Gastroesophageal sphincter (tissue), 4 donors: ENCODE results near the gene HECTD1. TPM values are rescaled to one million over a fixed set of nuclear protein-coding genes. Genes with fewer than 3 reads are reported as not detected.
"Not testable (repeated sequence)": the region's sequence is repeated elsewhere in the genome, so short reads cannot be mapped to it uniquely, and the experiment has no call there.

Experiments used
- ATAC-seq: fragments of 150-250 bp; one replicate; pipeline ENCODE4 v1.9.1; 2016; ENCODE audit warnings: mild to moderate bottlenecking, moderate library complexity
- H3K27ac ChIP-seq, 4 donors: fragments of 200-600 bp; sonication (generic) in 3 of 4; 1 replicate in 3 of 4; 2 replicates in 1 of 4; pipeline ENCODE4 v1.5.1; 2016 to 2019
- H3K27me3 ChIP-seq: fragments of 200-600 bp; sonication (generic); one replicate; pipeline ENCODE4 v1.5.1; 2019
- H3K36me3 ChIP-seq, 2 donors: fragments of 200-600 bp; sonication (generic); one replicate each; pipeline ENCODE4 v1.5.1; 2019; ENCODE audit warnings: control low read depth in 1 of 2
- H3K4me1 ChIP-seq, 3 donors: fragments of 200-600 bp; sonication (generic); 1 replicate in 2 of 3; 2 replicates in 1 of 3; pipeline ENCODE4 v1.5.1; 2016 to 2019; ENCODE audit warnings: control low read depth in 2 of 3
- H3K4me3 ChIP-seq, 2 donors: fragments of 200-600 bp; sonication (generic); one replicate each; pipeline ENCODE4 v1.5.1; 2019; ENCODE audit warnings: mild to moderate bottlenecking in 1 of 2, moderate library complexity in 1 of 2
- H3K9me3 ChIP-seq, 3 donors: fragments of 200-600 bp; sonication (generic); one replicate each; pipeline ENCODE4 v1.5.1; 2017 to 2019; ENCODE audit warnings: control low read depth in 2 of 3
- EP300 ChIP-seq: sonication (generic); formaldehyde crosslinking; IDR thresholded peaks from one replicate; pipeline ENCODE4 v1.6.1; 2017; ENCODE audit warnings: antibody characterized with exemption, mild to moderate bottlenecking
- POLR2A ChIP-seq, 2 donors: fragments of 450-650 bp; IDR thresholded peaks; one replicate each; pipeline ENCODE4 v1.6.1; 2017; ENCODE audit warnings: antibody characterized with exemption in 2 of 2, mild to moderate bottlenecking in 2 of 2, moderate library complexity in 1 of 2
- POLR2AphosphoS5 ChIP-seq: sonication (generic); formaldehyde crosslinking; IDR thresholded peaks from one replicate; pipeline ENCODE4 v1.6.1; 2017; ENCODE audit warnings: antibody characterized with exemption
- WGBS, 2 donors: methylation state at CpG; one replicate each; pipeline ENCODE4 v1.1.5; 2018; ENCODE audit warnings: low coverage in 1 of 2; 5-methylcytosine and 5-hydroxymethylcytosine counted together
- total RNA-seq, 4 donors: library from RNA; depleted of rRNA; stranded (reverse); fragments of >200 nt; gene quantifications; one replicate each; pipeline ENCODE4 v1.1.0, GENCODE V29; 2016
- TF ChIP-seq, protein P1 (sequence below), 4 experiments: fragments of 200-600 bp in 2 of 4; fragments of 450-650 bp in 2 of 4; sonication (generic) in 1 of 4; IDR thresholded peaks; one replicate each; pipeline ENCODE4 v1.5.1; 2017 to 2019; ENCODE audit warnings: antibody characterized with exemption in 4 of 4, mild to moderate bottlenecking in 2 of 4, moderate library complexity in 2 of 4

Gene HECTD1
- total RNA-seq, 4 donors from 2014 or later = 185 to 287 (median 208) TPM

DNA sequence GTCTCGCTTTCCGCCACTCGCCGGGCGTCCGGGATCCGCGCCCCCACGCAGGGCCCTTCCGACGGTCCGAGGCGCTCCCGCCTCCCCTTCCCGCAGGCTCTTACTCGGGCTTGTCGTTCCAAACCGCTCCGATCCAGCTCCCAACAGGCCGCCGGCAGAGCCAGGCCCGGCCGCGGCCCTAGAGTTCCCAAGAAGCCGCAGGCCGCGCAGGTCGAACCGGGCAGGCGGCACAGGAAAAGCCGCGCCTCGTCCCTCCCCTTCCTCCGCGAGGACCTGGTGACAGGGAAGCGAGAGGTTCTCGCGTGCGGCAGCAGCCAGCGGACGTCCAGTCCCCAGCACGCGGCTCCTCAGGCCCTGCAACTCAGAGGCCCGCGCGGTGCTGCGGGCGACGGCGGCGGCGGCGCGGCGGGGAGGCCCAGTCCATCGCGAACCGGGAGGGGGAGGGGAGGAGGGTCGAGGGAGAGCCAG is 272 bp downstream of the HECTD1 start:
- TF ChIP-seq POLR2AphosphoS5 = peak; percentile 12
- TF ChIP-seq, protein P1, sequence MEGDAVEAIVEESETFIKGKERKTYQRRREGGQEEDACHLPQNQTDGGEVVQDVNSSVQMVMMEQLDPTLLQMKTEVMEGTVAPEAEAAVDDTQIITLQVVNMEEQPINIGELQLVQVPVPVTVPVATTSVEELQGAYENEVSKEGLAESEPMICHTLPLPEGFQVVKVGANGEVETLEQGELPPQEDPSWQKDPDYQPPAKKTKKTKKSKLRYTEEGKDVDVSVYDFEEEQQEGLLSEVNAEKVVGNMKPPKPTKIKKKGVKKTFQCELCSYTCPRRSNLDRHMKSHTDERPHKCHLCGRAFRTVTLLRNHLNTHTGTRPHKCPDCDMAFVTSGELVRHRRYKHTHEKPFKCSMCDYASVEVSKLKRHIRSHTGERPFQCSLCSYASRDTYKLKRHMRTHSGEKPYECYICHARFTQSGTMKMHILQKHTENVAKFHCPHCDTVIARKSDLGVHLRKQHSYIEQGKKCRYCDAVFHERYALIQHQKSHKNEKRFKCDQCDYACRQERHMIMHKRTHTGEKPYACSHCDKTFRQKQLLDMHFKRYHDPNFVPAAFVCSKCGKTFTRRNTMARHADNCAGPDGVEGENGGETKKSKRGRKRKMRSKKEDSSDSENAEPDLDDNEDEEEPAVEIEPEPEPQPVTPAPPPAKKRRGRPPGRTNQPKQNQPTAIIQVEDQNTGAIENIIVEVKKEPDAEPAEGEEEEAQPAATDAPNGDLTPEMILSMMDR (IDR thresholded peaks at IDR 0.05) = no peak
- peak; percentile 14 for TF ChIP-seq EP300
- TF ChIP-seq POLR2A (IDR thresholded peaks at IDR 0.05) = no peak
- ATAC-seq = peak; percentile 75
- Histone ChIP-seq H3K36me3 (peaks cover 0 to 13% of the 10 kb centered on the region in 2 donors), H3K27me3 (no peaks in the 10 kb centered on the region), H3K4me1 (peaks cover 0 to 73% (median 4%) of the 10 kb centered on the region in 3 donors), H3K4me3 (peak overlapping the region; percentile 77 to 95), H3K9me3 (no peaks in the 10 kb centered on the region), H3K27ac (peak overlapping the region; percentile 94 to 100 (median 100))
- 0% methylated on average over 1 of the region's 59 CpGs; no CpG with 5 or more reads in 1 of the 2 donors for WGBS, 2 donors

DNA sequence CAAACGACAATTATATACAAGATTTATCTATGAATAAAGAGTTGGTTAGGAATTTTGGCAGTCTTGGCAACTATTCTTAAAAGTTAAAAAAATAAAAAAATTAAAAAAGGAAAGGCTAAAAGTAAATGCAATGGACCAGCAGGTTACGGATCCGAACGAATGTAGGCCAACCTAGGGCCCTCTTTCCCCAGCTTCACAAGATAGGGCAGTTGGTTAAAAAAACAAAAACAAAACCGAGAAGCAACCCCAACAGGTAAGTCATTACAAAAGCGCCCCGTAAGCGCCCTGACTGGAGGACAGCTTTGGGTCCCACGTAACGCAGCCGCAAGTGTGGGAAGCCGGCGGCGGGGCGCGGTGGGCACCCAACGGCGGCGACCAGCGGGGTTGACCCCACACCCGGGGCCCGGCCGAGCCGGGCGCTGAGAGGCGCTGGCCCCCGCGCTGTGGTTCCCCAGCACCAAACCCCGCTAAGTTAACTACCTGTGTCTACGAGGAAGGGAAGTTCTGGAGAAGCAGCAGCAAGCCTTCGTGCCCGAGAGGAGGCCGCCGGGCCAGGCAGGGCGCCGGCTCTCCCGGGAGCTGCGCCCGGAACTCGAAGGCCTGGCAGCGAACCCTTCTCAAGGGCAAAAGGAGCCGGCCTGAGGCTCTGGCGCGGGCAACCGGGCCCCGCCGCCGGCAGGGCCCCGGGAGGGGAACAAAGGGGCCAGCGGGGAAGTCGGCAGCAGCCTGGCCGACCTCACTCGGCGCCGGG is 882 bp downstream of the HECTD1 start:
- Histone ChIP-seq H3K27ac (peak overlapping the region; percentile 94 to 100 (median 100)), H3K4me1 (peaks cover 0 to 76% (median 4%) of the 10 kb centered on the region in 3 donors), H3K27me3 (no peaks in the 10 kb centered on the region), H3K4me3 (peak overlapping the region; percentile 77 to 95), H3K9me3 (no peaks in the 10 kb centered on the region), H3K36me3 (peaks cover 0 to 17% of the 10 kb centered on the region in 2 donors)
- 0% methylated on average over 7 to 17 of the region's 55 CpGs for WGBS, 2 donors
- ATAC-seq = peak; percentile 8
- TF ChIP-seq POLR2AphosphoS5 = no peak
- TF ChIP-seq, protein P1 (IDR thresholded peaks at IDR 0.05) = no peak

DNA sequence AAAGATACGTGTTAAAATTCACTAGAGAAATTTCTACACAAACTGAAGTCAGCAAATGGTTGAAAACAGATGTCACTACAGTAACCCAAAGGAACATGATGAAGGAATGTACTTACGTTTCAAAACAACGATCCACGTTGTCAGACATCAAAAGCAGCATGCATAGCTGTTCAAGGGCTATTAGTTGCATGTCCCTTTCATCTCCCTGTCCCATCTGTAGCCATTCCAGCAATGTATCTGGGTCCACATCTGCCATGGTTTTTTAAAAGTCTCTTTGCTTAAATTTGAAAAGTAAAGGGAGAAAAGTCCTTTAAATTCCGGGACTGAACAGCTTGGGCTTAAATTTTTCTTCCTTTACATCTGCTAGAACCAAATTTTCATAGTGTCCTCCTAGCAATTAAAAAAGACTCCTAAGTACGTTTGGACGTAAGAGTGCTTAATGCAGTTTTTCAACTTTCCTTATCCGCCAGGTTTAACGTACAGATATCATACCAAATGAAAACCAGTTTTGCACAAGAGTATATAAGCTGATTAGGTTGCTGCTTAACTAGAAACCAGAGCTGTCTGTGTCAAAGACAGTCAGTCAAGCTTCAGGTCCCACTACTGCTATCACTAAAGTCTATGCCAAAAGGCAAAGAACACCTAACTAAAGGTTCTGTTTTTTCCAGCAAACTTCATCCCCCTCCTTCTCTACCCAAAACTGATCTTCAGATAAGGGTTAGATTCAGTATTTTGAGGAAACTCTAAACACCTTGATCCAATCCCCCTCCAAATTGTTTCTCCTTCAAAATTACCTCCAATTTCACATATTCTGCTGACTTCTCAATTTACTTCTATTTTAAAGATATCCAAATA is 1.7 kb downstream of the HECTD1 start:
- H3K4me1 ChIP-seq = peaks cover 0 to 76% (median 4%) of the 10 kb centered on the region in 3 donors

DNA sequence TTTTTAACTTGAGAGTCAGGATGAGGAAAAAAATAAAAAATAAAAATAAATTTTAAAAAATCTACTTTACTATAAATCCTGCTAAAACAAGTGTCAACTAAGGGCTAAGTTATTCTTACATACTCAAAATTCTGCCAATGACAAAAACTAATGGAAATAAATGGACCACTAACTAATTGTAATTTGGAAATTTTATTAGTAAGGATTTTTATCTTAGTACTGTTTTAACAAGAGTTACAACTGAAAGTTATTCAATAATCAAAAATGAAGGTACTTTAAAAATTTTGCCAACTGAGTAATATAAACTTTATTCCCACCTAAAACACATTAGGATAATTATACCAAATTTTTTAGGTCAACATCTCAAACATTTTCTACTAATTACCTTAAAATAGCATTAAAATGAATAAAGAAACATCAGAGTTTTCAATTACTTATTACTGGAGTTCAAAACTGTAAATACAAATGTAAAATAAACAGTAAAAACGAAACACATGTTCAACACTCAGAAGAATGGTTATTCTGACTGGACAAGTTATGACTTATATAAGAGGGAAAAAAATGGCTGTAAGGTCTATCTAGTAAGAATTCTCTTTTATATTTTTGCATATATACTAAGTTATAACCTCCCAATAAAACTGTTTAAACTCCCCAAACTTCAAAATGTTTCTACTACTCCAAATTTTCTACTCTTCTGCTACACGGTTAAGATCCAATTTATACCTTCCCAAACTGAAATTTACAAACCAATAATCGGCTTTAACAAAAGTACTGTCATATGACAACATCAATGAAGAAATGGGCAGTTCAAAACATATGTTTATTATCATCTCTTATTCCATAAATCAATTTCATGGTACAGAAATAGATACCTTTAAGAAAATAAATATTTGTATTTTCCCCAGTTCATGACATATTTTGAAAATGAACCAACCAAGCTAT is 2.7 kb downstream of the HECTD1 start:
- H3K36me3 ChIP-seq = peaks cover 0 to 24% of the 10 kb centered on the region in 2 donors
- H3K4me1 ChIP-seq = peaks cover 0 to 79% (median 4%) of the 10 kb centered on the region in 3 donors
- TF ChIP-seq POLR2A (IDR thresholded peaks at IDR 0.05) (no peak), EP300 (no peak), POLR2AphosphoS5 (no peak)
- TF ChIP-seq, protein P1 (IDR thresholded peaks at IDR 0.05) = no peak
- H3K4me3 ChIP-seq = peak overlapping the region in 1 of 2 donors; percentile 95
- peak overlapping the region in 3 of 4 donors; percentile 99 to 100 (median 100) for H3K27ac ChIP-seq
- no peaks in the 10 kb centered on the region for H3K27me3 ChIP-seq
- no peak for ATAC-seq
- no peaks in the 10 kb centered on the region for H3K9me3 ChIP-seq
- WGBS, 2 donors = 12 to 19% methylated on average over 3 of the region's 3 CpGs

More for the DNA sequence above, 1.7 kb downstream of the HECTD1 start:
- 1 to 6% methylated on average over 7 to 9 of the region's 9 CpGs for WGBS, 2 donors
- Histone ChIP-seq H3K36me3 (peaks cover 0 to 21% of the 10 kb centered on the region in 2 donors), H3K27ac (peak overlapping the region; percentile 94 to 100 (median 100)), H3K27me3 (no peaks in the 10 kb centered on the region), H3K4me3 (peak overlapping the region; percentile 77 to 95), H3K9me3 (no peaks in the 10 kb centered on the region)
- peak; percentile 49 for TF ChIP-seq POLR2AphosphoS5
- no peak for TF ChIP-seq EP300
- TF ChIP-seq POLR2A (IDR thresholded peaks at IDR 0.05) = peak in 1 of 2 donors; percentile 15
- TF ChIP-seq, protein P1 (IDR thresholded peaks at IDR 0.05) = no peak
- ATAC-seq = no peak

DNA sequence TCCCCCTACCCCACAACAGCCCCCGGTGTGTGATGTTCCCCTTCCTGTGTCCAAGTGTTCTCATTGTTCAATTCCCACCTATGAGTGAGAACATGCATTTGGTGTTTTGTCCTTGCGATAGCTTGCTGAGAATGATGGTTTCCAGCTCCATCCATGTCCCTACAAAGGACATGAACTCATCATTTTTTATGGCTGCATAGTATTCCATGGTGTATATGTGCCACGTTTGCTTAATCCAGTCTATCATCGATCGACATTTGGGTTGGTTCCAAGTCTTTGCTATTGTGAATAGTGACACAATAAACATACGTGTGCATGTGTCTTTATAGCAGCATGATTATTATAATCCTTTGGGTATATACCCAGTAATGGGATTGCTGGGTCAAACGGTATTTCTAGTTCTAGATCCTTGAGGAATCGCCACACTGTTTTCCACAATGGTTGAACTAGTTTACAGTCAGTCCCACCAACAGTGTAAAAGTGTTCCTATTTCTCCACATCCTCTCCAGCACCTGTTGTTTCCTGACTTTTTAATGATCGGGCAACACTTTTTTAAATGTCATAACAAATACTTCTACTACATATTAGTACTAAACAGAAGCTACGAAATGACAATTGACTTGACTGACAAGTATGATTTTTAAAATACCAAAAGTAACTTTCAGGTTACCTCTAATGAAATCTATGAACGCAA is 3.5 kb downstream of the HECTD1 start:
- H3K9me3 ChIP-seq, ATAC-seq, H3K27me3 ChIP-seq: not testable (repeated sequence)
- Histone ChIP-seq H3K36me3 (peaks cover 0 to 24% of the 10 kb centered on the region in 2 donors), H3K27ac (peak overlapping the region in 1 of 4 donors; percentile 100), H3K4me1 (peaks cover 0 to 80% (median 4%) of the 10 kb centered on the region in 3 donors), H3K4me3 (peak overlapping the region in 1 of 2 donors; percentile 95)
- WGBS, 2 donors = 81 to 90% methylated on average over 8 to 10 of the region's 11 CpGs
